Central memory CD8-positive, alpha-beta T cell (primary cell): ENCODE data around the gene ZNF883.

Experiments
- ATAC-seq: fragments of 150-1000 bp; cut with Tn5 transposase; replicated peaks from 2 replicates; pipeline ENCODE4 v1.10.0; 2022; ENCODE audit warnings: mild to moderate bottlenecking, moderate FRiP score, moderate number of reproducible peaks; ENCODE audit not compliant: poor library complexity, severe bottlenecking; ENCODE audit errors: extremely low read depth
- DNase-seq, 2 donors: peaks; one replicate each; pipeline ENCODE4 v3.0.0; 2021; ENCODE audit warnings: low spot score in 2 of 2
- H3K27ac Mint-ChIP-seq: one replicate; pipeline ENCODE4 v1.8.0; 2022; ENCODE audit warnings: low read depth, mild to moderate bottlenecking, moderate library complexity, mixed read lengths
- H3K27me3 Mint-ChIP-seq: one replicate; pipeline ENCODE4 v1.8.0; 2022; ENCODE audit warnings: mixed read lengths
- H3K36me3 Mint-ChIP-seq: one replicate; pipeline ENCODE4 v1.8.0; 2022; ENCODE audit warnings: mild to moderate bottlenecking, moderate library complexity, mixed read lengths; ENCODE audit not compliant: insufficient read depth
- H3K4me1 Mint-ChIP-seq: one replicate; pipeline ENCODE4 v1.8.0; 2022; ENCODE audit warnings: mixed read lengths
- H3K4me3 Mint-ChIP-seq: one replicate; pipeline ENCODE4 v1.8.0; 2022; ENCODE audit warnings: mild to moderate bottlenecking, moderate library complexity, mixed read lengths
- H3K9me3 Mint-ChIP-seq: one replicate; pipeline ENCODE4 v1.8.0; 2022; ENCODE audit warnings: mixed read lengths

The ZNF883 gene

DNA sequence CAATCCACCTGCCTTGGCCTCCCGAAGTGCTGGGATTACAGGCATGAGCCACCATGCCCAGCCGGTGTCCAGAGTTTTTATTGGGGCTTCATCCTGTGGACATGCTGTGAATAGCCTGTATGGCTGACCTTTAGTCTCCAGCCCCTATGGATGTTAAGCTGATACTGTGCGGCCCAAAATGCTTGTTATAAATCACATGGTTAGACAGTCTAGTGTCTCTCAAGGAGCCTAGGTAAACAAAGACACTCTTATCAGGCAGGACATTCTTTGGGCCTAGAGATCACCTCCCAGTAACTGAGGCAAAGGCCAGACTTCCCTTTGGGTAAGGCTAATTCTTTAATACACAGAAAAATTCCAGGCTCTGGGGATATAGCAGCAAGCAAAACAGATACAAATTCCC, 99.4 kb downstream of the ZNF883 start:
- H3K27me3 Mint-ChIP-seq: peaks cover 27% of the 10 kb centered on the region
- no peaks in the 10 kb centered on the region for H3K36me3 Mint-ChIP-seq
- DNase-seq: no peak

DNA sequence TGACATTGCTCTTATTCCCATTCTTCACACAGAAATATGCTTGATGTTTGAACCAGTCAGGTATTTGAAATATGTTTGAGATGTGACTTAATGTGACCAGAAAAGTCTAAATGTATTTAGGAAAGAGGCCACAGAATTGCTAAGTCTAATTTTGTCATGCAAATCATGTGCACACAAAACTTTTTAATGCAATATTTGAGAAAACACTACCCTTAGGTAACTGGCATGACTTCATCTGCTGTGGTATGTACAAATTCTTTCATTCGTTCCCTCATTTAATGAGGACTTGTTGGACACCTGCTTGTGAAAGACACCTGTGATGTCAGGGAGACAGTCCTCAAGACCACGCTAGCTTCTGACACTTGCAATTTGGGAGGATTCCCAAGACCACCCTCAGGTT, 100.3 kb downstream of the ZNF883 start:
- H3K9me3 Mint-ChIP-seq: no peaks in the 10 kb centered on the region
- ATAC-seq: no peak

More for the DNA sequence above, 99.4 kb downstream of the ZNF883 start:
- no peaks in the 10 kb centered on the region for H3K4me1 Mint-ChIP-seq
- no peak overlapping the region for H3K4me3 Mint-ChIP-seq
- no peaks in the 10 kb centered on the region for H3K9me3 Mint-ChIP-seq
- H3K27ac Mint-ChIP-seq: no peak overlapping the region
- no peak for ATAC-seq

More for the DNA sequence above, 100.3 kb downstream of the ZNF883 start:
- Mint-ChIP-seq H3K27me3 (peaks cover 30% of the 10 kb centered on the region), H3K4me1 (no peaks in the 10 kb centered on the region), H3K27ac (no peak overlapping the region), H3K4me3 (no peak overlapping the region), H3K36me3 (no peaks in the 10 kb centered on the region)
- no peak for DNase-seq
